Activated naive CD8-positive, alpha-beta T cell (primary cell): Measurements from ENCODE around the gene PLEKHM2.

Experiments used
- H3K27ac Mint-ChIP-seq: one replicate; pipeline ENCODE4 v1.8.0; 2021; ENCODE audit warnings: mixed read lengths
- H3K27me3 Mint-ChIP-seq: one replicate; pipeline ENCODE4 v1.8.0; 2021; ENCODE audit warnings: mixed read lengths
- H3K36me3 Mint-ChIP-seq: one replicate; pipeline ENCODE4 v1.8.0; 2021; ENCODE audit warnings: mixed read lengths
- H3K4me1 Mint-ChIP-seq: one replicate; pipeline ENCODE4 v1.8.0; 2021; ENCODE audit warnings: low read depth, mixed read lengths
- H3K4me3 Mint-ChIP-seq: one replicate; pipeline ENCODE4 v1.8.0; 2021; ENCODE audit warnings: mild to moderate bottlenecking, mixed read lengths
- H3K9me3 Mint-ChIP-seq: one replicate; pipeline ENCODE4 v1.8.0; 2021; ENCODE audit warnings: low read depth, mixed read lengths

PLEKHM2 gene

GRCh38 chr1:15703562-15703961, 19.4 kb downstream of the PLEKHM2 start:
- H3K27me3 Mint-ChIP-seq = no peaks in the 10 kb centered on the region
- peaks cover 2% of the 10 kb centered on the region for H3K36me3 Mint-ChIP-seq
- no peaks in the 10 kb centered on the region for H3K9me3 Mint-ChIP-seq
- H3K4me3 Mint-ChIP-seq = no peak overlapping the region
- H3K27ac Mint-ChIP-seq = no peak overlapping the region
- peaks cover 16% of the 10 kb centered on the region for H3K4me1 Mint-ChIP-seq

- Mint-ChIP-seq H3K27me3 (no peaks in the 10 kb centered on the region), H3K9me3 (no peaks in the 10 kb centered on the region), H3K4me3 (no peak overlapping the region), H3K27ac (no peak overlapping the region), H3K4me1 (peaks cover 17% of the 10 kb centered on the region), H3K36me3 (peaks cover 2% of the 10 kb centered on the region)
Observed at GRCh38 chr1:15704526-15705183, 20.5 kb downstream of the PLEKHM2 start.

GRCh38 chr1:15705184-15705566, 21.1 kb downstream of the PLEKHM2 start:
- Mint-ChIP-seq H3K4me1 (peaks cover 17% of the 10 kb centered on the region), H3K4me3 (no peak overlapping the region), H3K27ac (no peak overlapping the region), H3K27me3 (no peaks in the 10 kb centered on the region), H3K36me3 (peaks cover 2% of the 10 kb centered on the region), H3K9me3 (no peaks in the 10 kb centered on the region)

- Mint-ChIP-seq H3K4me3 (no peak overlapping the region), H3K27ac (peak overlapping the region; percentile 41), H3K9me3 (no peaks in the 10 kb centered on the region)
Observed at GRCh38 chr1:15706751-15707150, 22.6 kb downstream of the PLEKHM2 start.

GRCh38 chr1:15707239-15707925, 23.3 kb downstream of the PLEKHM2 start:
- Mint-ChIP-seq H3K27me3 (no peaks in the 10 kb centered on the region), H3K4me1 (peaks cover 10% of the 10 kb centered on the region), H3K27ac (no peak overlapping the region), H3K36me3 (peaks cover 2% of the 10 kb centered on the region), H3K4me3 (no peak overlapping the region), H3K9me3 (no peaks in the 10 kb centered on the region)

More at GRCh38 chr1:15706751-15707150, 22.6 kb downstream of the PLEKHM2 start:
- H3K36me3 Mint-ChIP-seq = peaks cover 2% of the 10 kb centered on the region
- H3K27me3 Mint-ChIP-seq = no peaks in the 10 kb centered on the region
- peaks cover 13% of the 10 kb centered on the region for H3K4me1 Mint-ChIP-seq

GRCh38 chr1:15708486-15709137, 24.5 kb downstream of the PLEKHM2 start:
- no peaks in the 10 kb centered on the region for H3K27me3 Mint-ChIP-seq
- H3K36me3 Mint-ChIP-seq = peaks cover 2% of the 10 kb centered on the region
- H3K27ac Mint-ChIP-seq = no peak overlapping the region
- H3K4me3 Mint-ChIP-seq = no peak overlapping the region
- H3K9me3 Mint-ChIP-seq = no peaks in the 10 kb centered on the region
- H3K4me1 Mint-ChIP-seq = peaks cover 11% of the 10 kb centered on the region

- H3K36me3 Mint-ChIP-seq = peaks cover 2% of the 10 kb centered on the region
- H3K27me3 Mint-ChIP-seq = no peaks in the 10 kb centered on the region
- peaks cover 11% of the 10 kb centered on the region for H3K4me1 Mint-ChIP-seq
- no peaks in the 10 kb centered on the region for H3K9me3 Mint-ChIP-seq
- no peak overlapping the region for H3K4me3 Mint-ChIP-seq
- no peak overlapping the region for H3K27ac Mint-ChIP-seq
Observed at GRCh38 chr1:15709226-15709625, 25.1 kb downstream of the PLEKHM2 start.

GRCh38 chr1:15712168-15712567, 28.0 kb downstream of the PLEKHM2 start:
- no peaks in the 10 kb centered on the region for H3K27me3 Mint-ChIP-seq
- H3K4me3 Mint-ChIP-seq = no peak overlapping the region
- H3K36me3 Mint-ChIP-seq = no peaks in the 10 kb centered on the region
- H3K4me1 Mint-ChIP-seq = peaks cover 11% of the 10 kb centered on the region
- H3K9me3 Mint-ChIP-seq = no peaks in the 10 kb centered on the region
- H3K27ac Mint-ChIP-seq = no peak overlapping the region

- peaks cover 10% of the 10 kb centered on the region for H3K4me1 Mint-ChIP-seq
- H3K27ac Mint-ChIP-seq = no peak overlapping the region
- H3K36me3 Mint-ChIP-seq = no peaks in the 10 kb centered on the region
- no peaks in the 10 kb centered on the region for H3K9me3 Mint-ChIP-seq
- H3K4me3 Mint-ChIP-seq = no peak overlapping the region
- no peaks in the 10 kb centered on the region for H3K27me3 Mint-ChIP-seq
Observed at GRCh38 chr1:15714406-15715136, 30.5 kb downstream of the PLEKHM2 start.

- Mint-ChIP-seq H3K27me3 (no peaks in the 10 kb centered on the region), H3K4me1 (peaks cover 7% of the 10 kb centered on the region), H3K4me3 (no peak overlapping the region), H3K36me3 (no peaks in the 10 kb centered on the region), H3K27ac (no peak overlapping the region), H3K9me3 (no peaks in the 10 kb centered on the region)
Observed at GRCh38 chr1:15717418-15718125, 33.5 kb downstream of the PLEKHM2 start.

GRCh38 chr1:15718199-15718601, 34.1 kb downstream of the PLEKHM2 start:
- no peaks in the 10 kb centered on the region for H3K9me3 Mint-ChIP-seq
- no peaks in the 10 kb centered on the region for H3K36me3 Mint-ChIP-seq
- no peak overlapping the region for H3K27ac Mint-ChIP-seq
- no peak overlapping the region for H3K4me3 Mint-ChIP-seq
- peaks cover 5% of the 10 kb centered on the region for H3K4me1 Mint-ChIP-seq
- no peaks in the 10 kb centered on the region for H3K27me3 Mint-ChIP-seq

- Mint-ChIP-seq H3K27me3 (no peaks in the 10 kb centered on the region), H3K4me3 (no peak overlapping the region), H3K27ac (no peak overlapping the region), H3K4me1 (peaks cover under 1% of the 10 kb centered on the region), H3K36me3 (no peaks in the 10 kb centered on the region), H3K9me3 (no peaks in the 10 kb centered on the region)
Observed at GRCh38 chr1:15719381-15720120, 35.4 kb downstream of the PLEKHM2 start.

- Mint-ChIP-seq H3K4me1 (no peaks in the 10 kb centered on the region), H3K27ac (no peak overlapping the region), H3K36me3 (no peaks in the 10 kb centered on the region), H3K27me3 (no peaks in the 10 kb centered on the region), H3K4me3 (no peak overlapping the region), H3K9me3 (no peaks in the 10 kb centered on the region)
Observed at GRCh38 chr1:15720861-15721260, 36.7 kb downstream of the PLEKHM2 start.

GRCh38 chr1:15722411-15722810, 38.3 kb downstream of the PLEKHM2 start:
- H3K27me3 Mint-ChIP-seq = no peaks in the 10 kb centered on the region
- H3K4me1 Mint-ChIP-seq = no peaks in the 10 kb centered on the region
- H3K36me3 Mint-ChIP-seq = no peaks in the 10 kb centered on the region

More at GRCh38 chr1:15722411-15722810, 38.3 kb downstream of the PLEKHM2 start:
- Mint-ChIP-seq H3K9me3 (no peaks in the 10 kb centered on the region), H3K27ac (no peak overlapping the region), H3K4me3 (no peak overlapping the region)
